Hindlimb muscle (tissue), 1 donor: ENCODE data around the gene GRK3. TPM values are rescaled to one million over a fixed set of nuclear protein-coding genes. Genes with fewer than 3 reads are reported as not detected.

Experiments
- DNase-seq: peaks from one replicate; pipeline ENCODE4 v3.0.0-alpha.2; 2013
- polyA plus RNA-seq: library from polyadenylated mRNA; unstranded; fragments of 120-200 nt; gene quantifications from one replicate; pipeline ENCODE4 v1.2.1, GENCODE V29; 2013; ENCODE audit not compliant: insufficient read length

The GRK3 gene
- polyA plus RNA-seq, 1 donor = 9.0 TPM

- no peak for DNase-seq
Measured at GRCh38 chr22:25762147-25762546, 197.7 kb downstream of the GRK3 start.

DNA sequence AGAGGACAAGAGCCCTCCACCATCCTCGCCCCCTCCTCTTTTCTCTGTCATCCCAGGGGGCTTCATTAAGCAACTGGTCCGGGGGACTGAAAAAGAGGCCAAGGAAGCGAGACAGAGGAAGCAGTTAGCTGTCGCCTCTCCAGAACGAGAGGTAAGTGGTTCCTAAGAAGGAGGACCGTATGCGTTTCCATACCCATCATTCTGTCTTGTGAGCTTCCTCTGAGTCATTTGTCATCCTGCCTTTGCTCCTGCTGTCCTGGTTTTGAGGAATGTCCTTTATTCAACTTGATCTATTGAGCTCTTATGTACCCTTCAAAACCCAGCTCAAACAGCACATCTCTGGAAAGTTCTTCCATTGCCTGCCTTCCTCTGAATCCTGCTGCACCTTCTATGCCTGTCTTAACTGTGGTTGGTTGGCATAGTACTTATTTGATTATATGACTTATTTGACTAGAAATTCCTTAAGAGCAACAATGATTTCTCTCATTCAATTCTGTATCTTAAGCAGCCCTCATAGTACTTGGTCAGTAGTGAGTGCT, 198.8 kb downstream of the GRK3 start:
- DNase-seq = no peak

DNA sequence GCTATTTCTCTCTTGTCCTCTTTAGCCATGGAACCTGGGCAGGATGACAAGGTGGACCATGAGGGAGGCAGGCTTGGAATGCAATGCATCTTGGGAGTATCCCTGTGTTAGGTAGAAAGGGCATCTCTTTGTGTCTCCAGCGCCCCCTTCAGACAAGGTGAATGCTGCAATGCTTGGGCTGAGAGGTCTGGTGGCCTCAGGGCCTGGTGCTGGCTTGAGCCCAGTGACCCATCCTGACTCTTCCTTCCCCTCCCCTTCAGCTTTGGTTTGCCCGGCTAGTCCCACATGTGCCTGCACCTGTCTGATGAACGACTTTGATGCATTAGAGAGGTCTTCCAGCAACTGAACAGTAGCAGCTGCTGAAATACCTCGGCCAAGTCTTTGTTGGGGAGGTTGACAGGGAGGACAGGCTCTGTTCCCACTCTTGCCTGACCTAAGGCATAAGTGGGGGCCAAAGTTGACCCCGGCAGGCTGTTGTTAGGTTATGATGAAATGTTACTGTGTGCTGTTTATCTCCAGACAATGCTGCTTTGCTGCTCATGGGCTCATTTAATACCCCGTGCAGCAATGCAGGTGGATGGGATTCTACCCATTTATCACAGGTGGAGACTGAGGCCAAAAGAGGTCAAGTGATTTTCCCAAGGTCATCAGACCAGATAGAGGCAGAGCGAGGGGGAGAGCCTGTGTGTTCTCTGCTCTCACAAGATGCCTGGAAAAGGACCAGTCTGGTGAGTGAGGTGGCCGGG, 200.0 kb downstream of the GRK3 start:
- no peak for DNase-seq

DNA sequence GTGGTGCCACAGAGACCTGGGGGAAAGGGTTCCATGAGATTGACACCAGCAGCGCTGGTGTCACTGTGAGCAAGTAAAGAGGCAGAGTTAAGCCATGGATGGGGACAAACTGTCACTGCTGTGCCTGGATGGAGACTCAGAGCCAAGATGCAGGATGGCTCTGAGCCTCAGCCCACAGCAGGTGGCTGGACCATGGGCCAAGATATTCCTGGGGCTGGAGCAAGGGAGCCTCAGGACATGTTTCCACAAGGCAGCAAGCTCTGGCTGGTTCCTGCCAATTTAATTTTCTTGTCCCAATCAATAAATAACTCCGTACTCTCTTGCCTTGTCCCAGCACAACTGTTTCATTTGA, 200.5 kb downstream of the GRK3 start:
- no peak for DNase-seq

DNA sequence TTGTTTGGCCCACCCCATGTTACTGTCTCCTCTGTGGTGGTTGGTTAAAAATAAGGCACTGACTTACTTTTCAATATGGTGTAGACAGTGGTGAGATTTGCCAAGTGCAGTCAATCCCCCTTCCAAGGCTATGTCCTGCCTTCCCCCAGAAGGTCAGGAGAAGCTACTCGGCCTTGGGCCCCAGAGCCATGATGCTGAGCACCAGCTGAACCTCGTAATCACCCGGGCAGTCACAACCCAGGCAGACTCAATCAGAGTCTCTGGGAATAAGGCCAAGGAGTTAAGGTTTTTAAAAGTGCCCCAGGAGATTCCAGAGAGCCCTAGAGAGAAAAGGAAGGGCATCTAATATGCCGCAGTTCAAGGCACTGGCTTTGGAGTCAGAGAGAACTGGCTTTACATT, 201.3 kb downstream of the GRK3 start:
- DNase-seq = no peak

DNA sequence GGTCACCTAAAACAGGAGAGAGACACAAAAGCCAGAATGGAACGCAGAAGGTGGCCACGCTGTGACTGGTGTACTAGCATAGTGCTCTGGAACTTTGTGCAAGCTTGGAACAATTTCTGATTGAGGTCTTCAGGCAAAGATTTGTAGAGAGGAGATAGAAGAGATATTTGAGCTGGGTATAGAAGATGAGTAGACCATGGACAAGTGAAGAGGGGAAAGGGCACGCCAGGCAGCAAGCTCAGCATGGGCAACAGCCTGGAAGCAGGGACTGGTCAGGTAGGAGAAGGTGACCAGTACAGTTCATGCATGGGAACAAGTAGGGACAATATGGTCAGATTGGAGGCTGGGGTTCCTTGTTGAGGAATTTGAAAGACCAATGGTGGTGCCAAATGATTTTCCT, 201.9 kb downstream of the GRK3 start:
- DNase-seq = no peak

DNA sequence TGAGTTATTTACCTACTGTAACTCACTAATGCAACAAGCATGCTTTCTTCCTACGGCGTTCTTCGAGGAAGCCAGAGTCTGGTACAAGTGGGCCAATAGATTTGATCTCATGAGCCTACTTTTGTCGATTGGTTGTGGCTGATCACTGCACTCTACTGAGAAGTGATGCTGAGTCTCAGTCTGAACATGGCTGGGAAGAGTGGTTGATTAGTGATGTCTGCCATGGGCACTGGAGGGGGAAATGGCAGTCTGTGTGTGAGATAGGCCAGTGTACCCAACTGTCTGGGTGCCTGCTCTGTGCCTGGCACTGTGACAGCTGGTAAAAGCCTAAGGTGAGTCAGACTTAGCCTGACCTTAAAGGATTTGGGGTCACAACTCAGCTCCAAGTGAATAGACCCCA, 205.9 kb downstream of the GRK3 start:
- no peak for DNase-seq

DNA sequence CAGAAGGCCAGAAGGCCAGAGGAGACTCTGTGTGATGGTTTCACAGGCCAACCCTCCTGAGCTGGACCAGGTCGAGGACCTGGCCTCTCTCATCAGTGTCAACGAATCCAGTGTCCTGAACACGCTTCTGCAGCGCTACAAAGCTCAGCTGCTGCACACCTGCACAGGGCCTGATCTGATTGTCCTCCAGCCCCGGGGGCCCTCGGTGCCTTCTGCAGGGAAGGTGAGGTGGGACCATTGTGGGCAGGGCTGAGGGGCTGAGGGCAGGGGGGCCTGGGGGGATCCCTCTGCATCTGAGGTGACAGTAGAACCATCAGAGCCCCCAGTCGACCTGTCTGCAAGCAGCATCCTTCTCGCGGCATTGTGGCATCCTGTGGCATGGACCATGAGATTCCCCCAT, 207.8 kb downstream of the GRK3 start:
- DNase-seq = no peak

GRCh38 chr22:25774575-25775026, 210.1 kb downstream of the GRK3 start:
- no peak for DNase-seq

- no peak for DNase-seq
Measured at GRCh38 chr22:25775531-25775930, 211.1 kb downstream of the GRK3 start.

DNA sequence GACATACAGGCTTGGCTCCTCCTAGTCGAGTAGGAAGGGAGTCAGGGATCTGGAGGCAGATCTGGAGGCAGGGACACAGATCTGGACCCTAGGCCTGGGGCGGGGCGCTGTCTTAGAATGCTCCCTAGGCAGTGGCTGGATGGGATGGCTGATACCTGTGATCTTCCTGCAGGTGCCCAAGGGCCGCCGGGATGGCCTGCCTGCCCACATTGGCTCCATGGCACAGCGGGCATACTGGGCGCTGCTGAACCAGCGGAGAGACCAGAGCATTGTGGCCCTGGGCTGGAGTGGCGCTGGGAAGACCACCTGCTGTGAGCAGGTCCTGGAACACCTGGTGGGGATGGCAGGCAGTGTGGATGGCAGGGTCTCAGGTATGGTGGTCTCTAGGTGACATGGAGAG, 212.9 kb downstream of the GRK3 start:
- no peak for DNase-seq

- no peak for DNase-seq
Measured at GRCh38 chr22:25777870-25778269, 213.4 kb downstream of the GRK3 start.

Other genes starting within 250 kb of the GRK3 start
- gene MYO18B, start 177.5 kb downstream of the GRK3 start, polyA plus RNA-seq = 118 TPM